ENCODE measurements around the gene NRG2. TPM values are rescaled to one million over a fixed set of nuclear protein-coding genes. Genes with fewer than 3 reads are reported as not detected.
A peak's percentile ranks its signal among the peaks of the same experiment; 100 is the strongest.

The NRG2 gene
- total and polyA plus RNA-seq, 12 donors: 0.64 to 6.6 (median 2.9) TPM

DNA sequence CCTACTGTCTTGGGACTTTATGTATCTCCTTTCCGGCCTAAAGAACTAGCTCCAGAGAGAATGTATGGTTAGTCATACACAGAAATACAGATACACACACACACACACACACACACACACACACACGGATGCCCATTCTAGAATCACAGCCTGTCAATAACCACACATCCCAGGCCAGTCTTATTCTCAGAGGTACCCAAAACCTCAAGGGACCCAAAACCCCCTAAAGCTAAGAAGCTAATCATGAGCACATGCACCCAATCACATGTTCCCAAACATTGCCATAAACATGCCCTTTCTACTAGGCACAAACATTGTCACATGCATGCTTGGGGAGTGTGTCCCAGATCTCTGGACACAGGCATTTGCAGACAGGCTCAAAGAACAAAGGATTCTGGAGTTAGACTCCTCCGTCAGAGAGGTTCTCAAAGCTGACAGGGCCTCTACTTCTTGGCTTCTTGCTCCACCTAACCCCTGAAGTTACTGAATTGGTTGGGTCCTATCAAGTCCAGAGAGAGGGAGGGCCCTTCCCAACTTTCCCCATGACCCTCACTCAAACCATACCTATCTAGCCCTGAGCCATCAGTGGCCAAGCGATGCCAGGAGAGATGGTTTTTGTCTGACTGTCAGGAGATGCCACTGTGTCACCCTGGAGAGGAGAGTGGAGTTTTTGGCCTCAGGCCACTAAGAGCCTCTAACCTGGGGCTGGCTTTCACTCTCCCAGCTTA lies 78.7 kb downstream of the NRG2 start:
- no peaks in the 10 kb centered on the region for H3K36me3 ChIP-seq
- intact Hi-C loops (cut with DNase I): loop anchor here in 5 of 10 donors (2.0 to 10.0 kb wide), 6 partner anchors 70 to 270 kb away; no protein-coding TSS in a partner anchor
- no peak for ATAC-seq
- H3K9me3 ChIP-seq: no peaks in the 10 kb centered on the region
- H3K4me1 ChIP-seq: peaks cover 10 to 48% (median 18%) of the 10 kb centered on the region in 9 donors
- WGBS, 2 donors: 89 to 94% methylated on average over 4 of the region's 4 CpGs
- H3K27me3 ChIP-seq: no peaks in the 10 kb centered on the region
- H3K27ac ChIP-seq: no peak overlapping the region
- TF ChIP-seq, protein P1, sequence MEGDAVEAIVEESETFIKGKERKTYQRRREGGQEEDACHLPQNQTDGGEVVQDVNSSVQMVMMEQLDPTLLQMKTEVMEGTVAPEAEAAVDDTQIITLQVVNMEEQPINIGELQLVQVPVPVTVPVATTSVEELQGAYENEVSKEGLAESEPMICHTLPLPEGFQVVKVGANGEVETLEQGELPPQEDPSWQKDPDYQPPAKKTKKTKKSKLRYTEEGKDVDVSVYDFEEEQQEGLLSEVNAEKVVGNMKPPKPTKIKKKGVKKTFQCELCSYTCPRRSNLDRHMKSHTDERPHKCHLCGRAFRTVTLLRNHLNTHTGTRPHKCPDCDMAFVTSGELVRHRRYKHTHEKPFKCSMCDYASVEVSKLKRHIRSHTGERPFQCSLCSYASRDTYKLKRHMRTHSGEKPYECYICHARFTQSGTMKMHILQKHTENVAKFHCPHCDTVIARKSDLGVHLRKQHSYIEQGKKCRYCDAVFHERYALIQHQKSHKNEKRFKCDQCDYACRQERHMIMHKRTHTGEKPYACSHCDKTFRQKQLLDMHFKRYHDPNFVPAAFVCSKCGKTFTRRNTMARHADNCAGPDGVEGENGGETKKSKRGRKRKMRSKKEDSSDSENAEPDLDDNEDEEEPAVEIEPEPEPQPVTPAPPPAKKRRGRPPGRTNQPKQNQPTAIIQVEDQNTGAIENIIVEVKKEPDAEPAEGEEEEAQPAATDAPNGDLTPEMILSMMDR (IDR thresholded peaks at IDR 0.05): no peak
- no peak for DNase-seq
- no peak overlapping the region for H3K4me3 ChIP-seq

DNA sequence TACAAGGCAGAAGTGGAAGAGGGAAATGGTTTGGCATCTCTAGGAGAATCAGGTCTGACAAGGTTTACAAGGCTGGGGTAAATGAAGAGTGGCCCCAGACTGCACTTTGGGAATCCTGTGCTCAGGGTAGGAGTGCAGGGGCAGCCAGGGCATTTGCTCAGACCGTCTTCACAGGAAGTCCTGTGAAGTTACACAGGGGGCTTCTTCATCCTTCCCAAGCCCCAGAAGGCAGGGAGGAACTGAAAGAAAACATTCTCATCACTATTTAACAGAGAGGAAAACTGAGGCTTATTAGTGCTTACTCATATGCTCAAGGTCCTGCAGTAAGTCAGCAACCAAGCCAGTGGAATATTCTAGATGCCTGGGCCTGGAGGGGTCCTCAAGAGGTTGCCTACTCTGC lies 80.7 kb downstream of the NRG2 start:
- intact Hi-C loops (cut with DNase I): loop anchor here in 5 of 10 donors (5.0 to 10.0 kb wide), 5 partner anchors 68 to 268 kb away; no protein-coding TSS in a partner anchor

DNA sequence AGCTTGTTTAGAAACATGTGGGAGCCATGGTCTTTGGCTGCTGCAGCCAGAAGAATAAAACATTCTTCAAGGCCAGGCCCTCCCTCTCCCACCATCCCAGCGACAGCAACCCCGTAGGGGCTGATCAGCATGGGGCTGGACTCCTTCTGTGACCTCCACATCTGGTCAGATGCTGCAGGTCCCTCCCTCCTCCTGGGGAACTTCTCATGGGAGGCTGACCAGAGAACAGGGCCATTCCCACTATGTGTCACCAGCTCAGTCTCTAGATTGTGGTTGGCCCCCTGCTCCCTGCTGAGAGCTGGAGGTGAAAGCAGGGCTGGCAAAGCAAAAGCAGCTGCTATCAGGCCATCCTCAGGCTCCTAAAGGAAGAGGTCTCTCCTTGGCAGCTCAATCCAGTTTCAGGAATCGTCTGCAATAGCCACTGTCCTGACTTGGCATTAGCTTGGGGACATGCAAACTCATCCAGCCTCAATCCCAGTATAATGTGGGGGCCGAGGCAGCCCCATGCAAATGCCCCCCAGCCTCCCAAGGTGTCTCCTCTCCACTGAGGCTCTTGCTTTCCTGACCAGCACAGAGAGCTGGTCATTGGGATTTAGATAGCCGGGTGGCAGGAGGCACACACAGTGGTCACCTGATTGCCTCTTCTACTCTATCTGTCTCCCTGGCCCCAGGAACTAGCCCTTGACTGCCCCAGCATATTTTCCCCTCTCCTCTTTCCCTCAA lies 81.5 kb downstream of the NRG2 start:
- Histone ChIP-seq H3K27ac (no peak overlapping the region), H3K9me3 (no peaks in the 10 kb centered on the region), H3K4me3 (no peak overlapping the region), H3K4me1 (peaks cover 0 to 33% (median 7%) of the 10 kb centered on the region in 9 donors), H3K36me3 (no peaks in the 10 kb centered on the region), H3K27me3 (no peaks in the 10 kb centered on the region)
- 58 to 59% methylated on average over 5 of the region's 5 CpGs for WGBS, 2 donors
- intact Hi-C loops (cut with DNase I): loop anchor here in 5 of 10 donors (5.0 to 10.0 kb wide), 5 partner anchors 67 to 267 kb away; no protein-coding TSS in a partner anchor
- DNase-seq (no peak), ATAC-seq (peak in 6 of 8 donors; percentile 21 to 44 (median 33))
- TF ChIP-seq, protein P1 (IDR thresholded peaks at IDR 0.05): no peak

More for the DNA sequence above, 80.7 kb downstream of the NRG2 start:
- H3K4me1 ChIP-seq: peaks cover 0 to 33% (median 7%) of the 10 kb centered on the region in 9 donors
- DNase-seq (no peak), ATAC-seq (no peak)
- TF ChIP-seq, protein P1 (IDR thresholded peaks at IDR 0.05): no peak
- no peaks in the 10 kb centered on the region for H3K9me3 ChIP-seq
- H3K36me3 ChIP-seq: no peaks in the 10 kb centered on the region
- H3K27me3 ChIP-seq: no peaks in the 10 kb centered on the region
- H3K27ac ChIP-seq: no peak overlapping the region
- H3K4me3 ChIP-seq: no peak overlapping the region
- 59 to 69% methylated on average over 1 of the region's 1 CpG for WGBS, 2 donors

DNA sequence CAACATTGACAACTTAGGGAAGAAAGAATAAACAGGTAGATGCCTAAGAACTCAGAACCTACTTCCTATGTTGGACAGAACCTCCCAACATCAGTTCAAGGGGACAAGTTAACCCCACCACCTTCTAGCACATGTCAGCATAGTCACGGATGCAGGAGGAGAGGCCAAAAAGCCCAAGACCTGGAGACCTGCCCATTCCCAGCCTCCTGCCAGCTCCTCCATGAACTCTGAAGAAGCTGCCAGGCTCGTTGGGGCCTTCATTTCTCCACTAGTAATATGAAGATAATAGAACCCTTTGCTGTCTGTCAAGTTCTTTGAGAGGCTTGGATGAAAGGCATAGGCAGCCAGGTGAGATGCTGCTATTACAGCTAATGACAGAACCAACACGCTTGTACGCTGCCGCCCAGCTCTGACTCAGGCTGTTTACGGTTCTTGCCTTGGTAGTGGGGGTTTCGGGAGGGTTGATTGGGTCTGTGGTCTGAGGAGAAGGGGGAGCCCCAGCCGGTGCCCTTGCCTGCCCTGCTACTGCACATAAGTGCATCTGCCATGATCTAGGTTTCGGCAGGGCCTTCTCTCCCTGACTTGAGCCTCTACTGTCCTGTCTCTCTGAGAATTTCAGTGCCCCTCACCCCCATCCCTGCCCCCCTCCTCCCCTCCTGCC lies 82.2 kb downstream of the NRG2 start:
- ATAC-seq: no peak
- H3K27ac ChIP-seq: no peak overlapping the region
- no peak for DNase-seq
- TF ChIP-seq, protein P1 (IDR thresholded peaks at IDR 0.05): no peak
- H3K4me1 ChIP-seq: peaks cover 0 to 33% (median 7%) of the 10 kb centered on the region in 9 donors
- intact Hi-C loops (cut with DNase I): loop anchor here in 5 of 10 donors (5.0 to 10.0 kb wide), 5 partner anchors 66 to 266 kb away; no protein-coding TSS in a partner anchor
- no peaks in the 10 kb centered on the region for H3K9me3 ChIP-seq
- no peak overlapping the region for H3K4me3 ChIP-seq
- 76 to 81% methylated on average over 9 of the region's 9 CpGs for WGBS, 2 donors
- no peaks in the 10 kb centered on the region for H3K36me3 ChIP-seq
- no peaks in the 10 kb centered on the region for H3K27me3 ChIP-seq

Data from heart right ventricle (tissue), 16 donors.